GM12878 (cell line): ENCODE data around the gene EFNA4. TPM values are rescaled to one million over a fixed set of nuclear protein-coding genes. Genes with fewer than 3 reads are reported as not detected.

ENCODE experiments used
- BCL11A ChIP-seq: IDR thresholded peaks from 2 replicates; pipeline ENCODE4 v1.6.1; 2011; ENCODE audit warnings: low read depth, low read length
- BHLHE40 ChIP-seq, 2 experiments: fragments of 450-650 bp in 1 of 2; IDR thresholded peaks; 2 replicates each; pipeline ENCODE4 v1.6.1; 2011 to 2017; ENCODE audit warnings: low read depth in 2 of 2, borderline replicate concordance in 1 of 2, improper control_type of control experiment in 1 of 2, low read length in 1 of 2, mild to moderate bottlenecking in 1 of 2
- BMI1 ChIP-seq: fragments of 450-650 bp; IDR thresholded peaks from 2 replicates; pipeline ENCODE4 v1.6.1; 2016; ENCODE audit warnings: mild to moderate bottlenecking, moderate library complexity, borderline replicate concordance
- ESRRA ChIP-seq: IDR thresholded peaks from 2 replicates; pipeline ENCODE4 v1.6.1; 2012; ENCODE audit warnings: mild to moderate bottlenecking, low read length, improper control_type of control experiment
- FOXK2 ChIP-seq: fragments of 450-650 bp; IDR thresholded peaks from 2 replicates; pipeline ENCODE4 v1.6.1; 2017; ENCODE audit warnings: mild to moderate bottlenecking, moderate library complexity
- FOXM1 ChIP-seq: IDR thresholded peaks from 2 replicates; pipeline ENCODE4 v1.6.1; 2012; ENCODE audit warnings: low read depth, mild to moderate bottlenecking, inconsistent platforms, low read length, moderate library complexity
- GABPA ChIP-seq: IDR thresholded peaks from 2 replicates; pipeline ENCODE4 v1.6.1; 2014; ENCODE audit warnings: antibody characterized with exemption, low read depth, mild to moderate bottlenecking, inconsistent platforms
- HDAC6 ChIP-seq: fragments of 200-600 bp; sonication (generic); IDR thresholded peaks from one replicate; pipeline ENCODE4 v1.8.0; 2017; ENCODE audit warnings: antibody characterized with exemption; ENCODE audit not compliant: unreplicated experiment
- HDGF ChIP-seq: fragments of 450-650 bp; IDR thresholded peaks from 2 replicates; pipeline ENCODE4 v1.6.1; 2016; ENCODE audit warnings: antibody characterized with exemption
- IKZF2 ChIP-seq, 2 experiments: fragments of 450-650 bp; IDR thresholded peaks; 2 replicates each; pipeline ENCODE4 v1.6.1; 2017; ENCODE audit warnings: mild to moderate bottlenecking in 2 of 2, moderate library complexity in 2 of 2
- MEF2B ChIP-seq: fragments of 450-650 bp; IDR thresholded peaks from 2 replicates; pipeline ENCODE4 v1.6.1; 2018; ENCODE audit warnings: mild to moderate bottlenecking, moderate library complexity; ENCODE audit not compliant: partially characterized antibody, poor library complexity, severe bottlenecking
- MLLT1 ChIP-seq: fragments of 450-650 bp; IDR thresholded peaks from 2 replicates; pipeline ENCODE4 v1.6.1; 2016; ENCODE audit warnings: mild to moderate bottlenecking
- MTA2 ChIP-seq: fragments of 450-650 bp; IDR thresholded peaks from 2 replicates; pipeline ENCODE4 v1.6.1; 2016; ENCODE audit warnings: low read depth, mild to moderate bottlenecking, moderate library complexity
- NFIC ChIP-seq: IDR thresholded peaks from 2 replicates; pipeline ENCODE4 v1.6.1; 2012; ENCODE audit warnings: low read depth, mild to moderate bottlenecking, inconsistent platforms, low read length, moderate library complexity
- PKNOX1 ChIP-seq: fragments of 450-650 bp; IDR thresholded peaks from 2 replicates; pipeline ENCODE4 v1.6.1; 2016; ENCODE audit warnings: mild to moderate bottlenecking
- POLR2AphosphoS2 ChIP-seq: IDR thresholded peaks from 2 replicates; pipeline ENCODE4 v1.6.1; 2011; ENCODE audit warnings: low read depth, mild to moderate bottlenecking, low read length, improper control_type of control experiment, moderate library complexity
- POLR2AphosphoS5 ChIP-seq: IDR thresholded peaks from 2 replicates; pipeline ENCODE4 v1.6.1; 2011; ENCODE audit warnings: mild to moderate bottlenecking, low read length, inconsistent platforms
- RB1 ChIP-seq: fragments of 450-650 bp; formaldehyde crosslinking; IDR thresholded peaks from 2 replicates; pipeline ENCODE4 v1.6.1; 2017; ENCODE audit warnings: mild to moderate bottlenecking, borderline replicate concordance
- RUNX3 ChIP-seq: IDR thresholded peaks from 2 replicates; pipeline ENCODE4 v1.6.1; 2012; ENCODE audit warnings: low read length, inconsistent platforms
- SKIL ChIP-seq: fragments of 450-650 bp; IDR thresholded peaks from 2 replicates; pipeline ENCODE4 v1.6.1; 2017; ENCODE audit warnings: mild to moderate bottlenecking, low read depth, inconsistent platforms; ENCODE audit not compliant: poor library complexity, severe bottlenecking
- SMAD1 ChIP-seq: fragments of 450-650 bp; IDR thresholded peaks from 2 replicates; pipeline ENCODE4 v1.6.1; 2018; ENCODE audit warnings: mild to moderate bottlenecking, low read depth; ENCODE audit not compliant: partially characterized antibody
- SMAD5 ChIP-seq: IDR thresholded peaks from 2 replicates; pipeline ENCODE4 v1.6.1; 2016; ENCODE audit warnings: antibody characterized with exemption, low read depth
- YBX1 ChIP-seq: fragments of 450-650 bp; IDR thresholded peaks from 2 replicates; pipeline ENCODE4 v1.6.1; 2016; ENCODE audit warnings: antibody characterized with exemption
- polyA plus RNA-seq, 11 experiments: library from polyadenylated mRNA; depleted of rRNA in 4 of 11; unstranded in 6 of 11; stranded (reverse) in 5 of 11; fragments of >200 nt; fragmentation: Nextera tagmentation in 4 of 11; fragmentation: Illumina TruSeq in 1 of 11; extraction: Ambion mirVana in 4 of 11; extraction: Trizol in 1 of 11; gene quantifications; 1 replicate in 1 of 11; 2 replicates in 10 of 11; pipeline versions ENCODE4 v1.2.1 to v1.2.3, GENCODE V29; 2011 to 2016; ENCODE audit warnings: inconsistent platforms in 2 of 11, missing spikeins in 2 of 11, low read depth in 1 of 11
- total RNA-seq, 4 experiments: library from RNA; depleted of rRNA in 3 of 4; stranded (reverse); fragments of >200 nt in 3 of 4; fragmentation: Illumina TruSeq in 1 of 4; extraction: Trizol in 1 of 4; gene quantifications; 2 replicates each; pipeline versions ENCODE4 v1.2.1 to v1.2.3, GENCODE V29; 2013 to 2021
- TF ChIP-seq, protein P1 (sequence below): fragments of 450-650 bp; IDR thresholded peaks from 2 replicates; pipeline ENCODE4 v1.6.1; 2017; ENCODE audit warnings: mild to moderate bottlenecking

Gene EFNA4
- total and polyA plus RNA-seq, 10 of the 15 experiments (the other 5 are each of a cell fraction or from before 2014, with no cell fraction given) = 0.52 to 14.1 (median 4.8) TPM

DNA sequence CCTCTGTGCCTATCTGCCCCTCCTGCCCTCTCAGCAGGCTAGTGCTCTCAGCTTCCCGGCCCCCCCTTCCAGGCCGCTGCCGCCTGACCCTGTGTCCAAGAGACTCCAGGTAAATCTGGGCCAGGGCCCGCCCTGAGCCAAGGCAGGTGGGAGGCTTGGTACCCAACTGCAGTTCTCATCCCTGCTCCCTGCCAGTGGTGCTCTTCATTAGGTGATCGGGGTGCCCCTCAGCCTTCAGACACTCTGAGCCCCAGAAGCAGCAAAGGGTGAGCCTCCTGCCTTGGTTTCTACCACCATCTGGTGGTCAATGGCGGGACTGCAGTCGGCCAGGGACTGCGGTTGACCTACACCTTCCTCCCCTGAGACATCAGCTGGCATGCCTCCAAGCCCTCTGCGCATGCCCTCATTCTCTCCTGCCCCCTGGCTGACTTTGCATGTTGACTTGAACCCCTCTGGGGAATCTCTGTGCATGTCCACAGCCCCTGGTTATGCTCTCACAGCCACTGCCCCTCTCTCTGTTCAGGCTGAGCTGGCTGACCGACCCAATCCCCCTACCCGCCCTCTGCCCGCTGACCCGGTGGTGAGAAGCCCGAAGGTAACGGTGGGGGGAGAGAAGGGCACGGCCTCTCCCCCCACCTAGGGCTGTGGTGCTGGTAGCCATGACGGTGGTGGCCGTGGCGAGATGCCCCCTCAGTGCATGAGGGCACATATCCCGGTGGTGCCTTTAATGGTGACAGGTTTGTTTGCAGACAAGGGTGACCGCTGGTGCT is 2.0 kb upstream of the EFNA4 start (continued):
- peak; percentile 43 to 58; a peak in 2 of 4 replicates for TF ChIP-seq BHLHE40 (IDR thresholded peaks at IDR 0.05; ENCODE audit: borderline replicate concordance in 1 of 2, low read depth in 2 of 2, low read length in 1 of 2)
- no peak for TF ChIP-seq GABPA
- TF ChIP-seq MEF2B = peak; percentile 98
- TF ChIP-seq MTA2 = 0 out of 2 replicates have a peak, but pooled peaks have one; percentile 12
- peak; percentile 73; the same call in 1 of the 2 replicates for TF ChIP-seq MLLT1
- TF ChIP-seq IKZF2 (IDR thresholded peaks at IDR 0.05) = 0 out of 4 replicates have a peak, but pooled peaks of 1 of the 2 experiments have one; percentile 6
- TF ChIP-seq ESRRA = peak; percentile 47; the same call in 1 of the 2 replicates
- no peak for TF ChIP-seq HDAC6
- peak; percentile 34 for TF ChIP-seq SKIL
- TF ChIP-seq YBX1 = 0 out of 2 replicates have a peak, but pooled peaks have one; percentile 40
- TF ChIP-seq, protein P1, sequence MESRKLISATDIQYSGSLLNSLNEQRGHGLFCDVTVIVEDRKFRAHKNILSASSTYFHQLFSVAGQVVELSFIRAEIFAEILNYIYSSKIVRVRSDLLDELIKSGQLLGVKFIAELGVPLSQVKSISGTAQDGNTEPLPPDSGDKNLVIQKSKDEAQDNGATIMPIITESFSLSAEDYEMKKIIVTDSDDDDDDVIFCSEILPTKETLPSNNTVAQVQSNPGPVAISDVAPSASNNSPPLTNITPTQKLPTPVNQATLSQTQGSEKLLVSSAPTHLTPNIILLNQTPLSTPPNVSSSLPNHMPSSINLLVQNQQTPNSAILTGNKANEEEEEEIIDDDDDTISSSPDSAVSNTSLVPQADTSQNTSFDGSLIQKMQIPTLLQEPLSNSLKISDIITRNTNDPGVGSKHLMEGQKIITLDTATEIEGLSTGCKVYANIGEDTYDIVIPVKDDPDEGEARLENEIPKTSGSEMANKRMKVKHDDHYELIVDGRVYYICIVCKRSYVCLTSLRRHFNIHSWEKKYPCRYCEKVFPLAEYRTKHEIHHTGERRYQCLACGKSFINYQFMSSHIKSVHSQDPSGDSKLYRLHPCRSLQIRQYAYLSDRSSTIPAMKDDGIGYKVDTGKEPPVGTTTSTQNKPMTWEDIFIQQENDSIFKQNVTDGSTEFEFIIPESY = no peak
- TF ChIP-seq FOXM1 = no peak
- TF ChIP-seq BMI1 = no peak
- peak; percentile 58; the same call in 1 of the 2 replicates for TF ChIP-seq HDGF
- TF ChIP-seq POLR2AphosphoS5 = peak; percentile 43; the same call in 1 of the 2 replicates
- TF ChIP-seq RUNX3 = peak; percentile 95
- peak; percentile 78 for TF ChIP-seq SMAD1
- no peak for TF ChIP-seq SMAD5
- TF ChIP-seq RB1 = peak; percentile 88; the same call in 1 of the 2 replicates
- TF ChIP-seq BCL11A = 0 out of 2 replicates have a peak, but pooled peaks have one; percentile 14
- TF ChIP-seq POLR2AphosphoS2 = peak; percentile 51; the same call in 1 of the 2 replicates
- peak; percentile 51 for TF ChIP-seq FOXK2
- TF ChIP-seq NFIC = no peak
- TF ChIP-seq PKNOX1 = 0 out of 2 replicates have a peak, but pooled peaks have one; percentile 52
